K562 (cell line): ENCODE data around the gene WDR86. TPM values are rescaled to one million over a fixed set of nuclear protein-coding genes. Genes with fewer than 3 reads are reported as not detected.
A peak's percentile ranks its signal among the peaks of the same experiment; 100 is the strongest.

Experiments
- ATAC-seq: fragments of 200-7000 bp; cut with Tn5 transposase; 3 replicates; pipeline ENCODE4 v1.9.1; 2020; ENCODE audit warnings: moderate library complexity
- BruUV-seq: library from RNA; stranded (reverse); fragments of 400-500 nt; replicated peaks from 2 replicates; lab custom pipeline; 2021; lab: Mats Ljungman, UMichigan
- CTCF ChIA-PET: fragments of 300-600 bp; formaldehyde crosslinking; extraction: SDS; loops from one replicate; lab custom pipeline; 2021; ENCODE audit warnings: low intra/inter-chr PET ratio; lab: Yijun Ruan, JAX
- POLR2A ChIA-PET: fragments of 300-600, 350-650 bp; sonication (Branson Sonifier 250); formaldehyde crosslinking; extraction: SDS; loops from one replicate; lab custom pipeline; 2021; ENCODE audit warnings: antibody characterized with exemption, inconsistent platforms; lab: Yijun Ruan, JAX
- DNase-seq, 4 experiments: peaks; one replicate each; pipeline versions ENCODE4 v3.0.0 to v3.0.0-alpha.2; 2011 to 2018; ENCODE audit warnings: low spot score in 3 of 4, mixed read lengths in 3 of 4; ENCODE audit errors: extremely low read depth in 1 of 4
- FAIRE-seq: peaks from 2 replicates; lab custom pipeline; 2011; peaks lifted over from hg19 to GRCh38; lab: Jason Lieb, UNC
- H2AFZ ChIP-seq: 2 replicates; pipeline ENCODE4 v1.6.0; 2011; ENCODE audit warnings: low read depth, low read length, control low read depth, inconsistent platforms
- H3K27ac ChIP-seq: fragments of 200-600 bp; 3 replicates; pipeline ENCODE4 v1.8.0; 2011; ENCODE audit warnings: low read depth, mild to moderate bottlenecking, control low read depth, inconsistent platforms, low read length, moderate library complexity, mixed read lengths; ENCODE audit errors: extremely low read depth
- H3K27me3 ChIP-seq, 2 experiments: fragments of 300-600 bp in 1 of 2; 2 replicates in 1 of 2; 3 replicates in 1 of 2; pipeline versions ENCODE4 v1.6.0 to v1.8.0; 2011; ENCODE audit warnings: inconsistent platforms in 2 of 2, low read length in 2 of 2, mild to moderate bottlenecking in 1 of 2, mixed read lengths in 1 of 2, moderate library complexity in 1 of 2; ENCODE audit not compliant: control insufficient read depth in 2 of 2, insufficient read depth in 2 of 2
- H3K36me3 ChIP-seq: fragments of 300-600 bp; 3 replicates; pipeline ENCODE4 v1.8.0; 2011; ENCODE audit warnings: mild to moderate bottlenecking, low read length, inconsistent platforms; ENCODE audit not compliant: control insufficient read depth, insufficient read depth
- H3K4me1 ChIP-seq, 2 experiments: fragments of 200-600 bp in 1 of 2; replicated peaks in 1 of 2; 2 replicates in 1 of 2; 3 replicates in 1 of 2; pipeline versions ENCODE4 v1.5.1 to v1.8.0; 2011; ENCODE audit warnings: inconsistent platforms in 2 of 2, low read length in 2 of 2, mild to moderate bottlenecking in 1 of 2, mixed read lengths in 1 of 2, moderate library complexity in 1 of 2; ENCODE audit not compliant: control insufficient read depth in 2 of 2, insufficient read depth in 2 of 2
- H3K4me2 ChIP-seq: 2 replicates; pipeline ENCODE4 v1.6.1; 2011; ENCODE audit warnings: low read length, control low read depth, inconsistent platforms, mixed read lengths; ENCODE audit not compliant: insufficient read depth
- H3K4me3 ChIP-seq: fragments of 200-600 bp; sonication (generic), shearing (Covaris generic); 2 replicates; pipeline ENCODE4 v1.5.1; 2016; ENCODE audit warnings: control low read depth, inconsistent platforms
- H3K79me2 ChIP-seq: fragments of 200-600 bp; 3 replicates; pipeline ENCODE4 v1.8.0; 2011; ENCODE audit warnings: low read length, inconsistent platforms; ENCODE audit not compliant: control insufficient read depth, insufficient read depth
- H3K9ac ChIP-seq, 2 experiments: 2 replicates each; pipeline versions ENCODE4 v1.6.0 to v1.6.1; 2011; ENCODE audit warnings: low read depth in 2 of 2, low read length in 2 of 2, control low read depth in 1 of 2, inconsistent platforms in 1 of 2, mild to moderate bottlenecking in 1 of 2, mixed read lengths in 1 of 2; ENCODE audit not compliant: insufficient read depth in 1 of 2
- H3K9me1 ChIP-seq: one replicate; pipeline ENCODE4 v1.6.0; 2011; ENCODE audit warnings: inconsistent platforms, mild to moderate bottlenecking, low read length, moderate library complexity; ENCODE audit not compliant: control insufficient read depth, insufficient read depth
- H3K9me3 ChIP-seq: replicated peaks from 2 replicates; pipeline ENCODE4 v1.5.1; 2011; ENCODE audit warnings: low read depth, low read length, inconsistent platforms; ENCODE audit not compliant: control insufficient read depth, insufficient read depth
- H4K20me1 ChIP-seq: replicated peaks from 2 replicates; pipeline ENCODE4 v1.6.1; 2011; ENCODE audit warnings: low read length, inconsistent platforms, mixed read lengths; ENCODE audit not compliant: control insufficient read depth, insufficient read depth
- ATF1 ChIP-seq, 2 experiments: fragments of 450-650 bp in 1 of 2; IDR thresholded peaks; 2 replicates each; pipeline ENCODE4 v1.6.1; 2016; ENCODE audit warnings: missing compliant biosample characterization in 1 of 2, missing genetic modification characterization in 1 of 2
- ATF2 ChIP-seq: sonication (generic); formaldehyde crosslinking; IDR thresholded peaks from 2 replicates; pipeline ENCODE4 v1.8.1; 2022; ENCODE audit warnings: missing genetic modification reagents
- DPF2 ChIP-seq: fragments of 450-650 bp; IDR thresholded peaks from 2 replicates; pipeline ENCODE4 v1.6.1; 2016
- HDAC8 ChIP-seq: fragments of 450-650 bp; IDR thresholded peaks from 2 replicates; pipeline ENCODE4 v1.6.1; 2016; ENCODE audit warnings: mild to moderate bottlenecking, missing genetic modification characterization, moderate library complexity, missing compliant biosample characterization
- ZC3H4 ChIP-seq: sonication (generic); formaldehyde crosslinking; IDR thresholded peaks from 2 replicates; pipeline ENCODE4 v1.9.0; 2021; ENCODE audit warnings: missing genetic modification reagents, borderline replicate concordance
- ZNF175 ChIP-seq: fragments of 200-800 bp; sonication (Bioruptor generic); IDR thresholded peaks from 2 replicates; pipeline ENCODE4 v1.6.1; 2016; ENCODE audit warnings: low read depth, mild to moderate bottlenecking, missing genetic modification characterization, missing compliant biosample characterization
- WGBS: fragments of 100-300 bp; shearing (Covaris generic); methylation state at CpG from one replicate; pipeline ENCODE4 v1.1.6; 2016; ENCODE audit warnings: low coverage, mixed read lengths; ENCODE audit not compliant: insufficient coverage; ENCODE audit errors: missing lambda C conversion rate; 5-methylcytosine and 5-hydroxymethylcytosine counted together
- in situ Hi-C: fragments of 300-500 bp; cut with MboI; formaldehyde crosslinking; loops from 4 replicates; pipeline ENCODE4 v1.15.0; 2018; ENCODE audit warnings: inconsistent platforms, mixed read lengths
- intact Hi-C: fragments of 100-400 bp; cut with micrococcal nuclease; formaldehyde crosslinking; loops from 2 replicates; pipeline ENCODE4 v1.14.2; 2022
- polyA plus RNA-seq, 8 experiments: library from polyadenylated mRNA; depleted of rRNA in 4 of 8; stranded (reverse) in 5 of 8; unstranded in 3 of 8; fragments of >200 nt; fragmentation: Nextera tagmentation in 2 of 8; fragmentation: Illumina TruSeq in 1 of 8; extraction: Ambion mirVana in 2 of 8; extraction: Trizol in 1 of 8; gene quantifications; 2 replicates each; pipeline versions ENCODE4 v1.2.1 to v1.2.3, GENCODE V29; 2011 to 2014; ENCODE audit warnings: inconsistent platforms in 1 of 8, missing spikeins in 1 of 8
- total RNA-seq, 7 experiments: library from RNA; depleted of rRNA in 6 of 7; stranded (reverse); fragments of >200 nt in 6 of 7; fragmentation: Illumina TruSeq in 2 of 7; extraction: Trizol in 2 of 7; gene quantifications; 2 replicates each; pipeline versions ENCODE4 v1.2.1 to v1.2.3, GENCODE V29; 2011 to 2021; ENCODE audit warnings: low replicate concordance in 1 of 7

The WDR86 gene
- total and polyA plus RNA-seq, 9 of the 15 experiments (the other 6 are each of a cell fraction or from before 2014, with no cell fraction given): 0.24 TPM; not detected in 8

- H3K9me3 ChIP-seq: no peaks in the 10 kb centered on the region
- H3K27me3 ChIP-seq: peaks cover 15 to 83% of the 10 kb centered on the region in 2 experiments; a peak in 4 of 5 replicates
- H3K79me2 ChIP-seq: no peaks in the 10 kb centered on the region
- FAIRE-seq (no peak), DNase-seq (no peak), ATAC-seq (no peak; the same call in 1 of the 3 replicates)
- no peak overlapping the region for H3K4me2 ChIP-seq
- peaks cover 2 to 57% of the 10 kb centered on the region in 2 experiments; a peak in 2 of 5 replicates for H3K4me1 ChIP-seq
- no peaks in the 10 kb centered on the region for H3K36me3 ChIP-seq
- WGBS: 44% methylated on average over 26 of the region's 26 CpGs
- ChIA-PET CTCF (no interaction called here), POLR2A (no interaction called here)
- H3K9me1 ChIP-seq: no peaks in the 10 kb centered on the region
- BruUV-seq: no TSS peak
- H3K27ac ChIP-seq: no peak overlapping the region
- H4K20me1 ChIP-seq: 0 out of 2 replicates have a peak, but pooled peaks cover 5% of the 10 kb centered on the region
- TF ChIP-seq ATF1 (CRISPR knock-in tag; IDR thresholded peaks at IDR 0.05) (no peak), ATF1 (tag; IDR thresholded peaks at IDR 0.05) (no peak), ATF2 (CRISPR knock-in tag) (no peak), ZC3H4 (CRISPR knock-in tag) (no peak), HDAC8 (tag) (no peak), DPF2 (no peak), ZNF175 (CRISPR knock-in tag) (no peak)
- TF ChIP-seq, all 486 proteins: peak for 0
- intact Hi-C loops (no loop called here), in situ Hi-C loops (no loop called here)
- Histone ChIP-seq H2AFZ (no peak overlapping the region), H3K9ac (peak overlapping the region in 1 of 2 experiments; percentile 78; a peak in 2 of 4 replicates), H3K4me3 (no peak overlapping the region)
Measured at GRCh38 chr7:151385626-151386300, 24.1 kb downstream of the WDR86 start.
